Measurements from ENCODE around the gene TMC2. TPM values are rescaled to one million over a fixed set of nuclear protein-coding genes. Genes with fewer than 3 reads are reported as not detected.
A peak's percentile ranks its signal among the peaks of the same experiment; 100 is the strongest.

The TMC2 gene
- total RNA-seq, 1 donor from 2014 or later: not detected

- Histone ChIP-seq H3K36me3 (peaks cover 35% of the 10 kb centered on the region), H3K27me3 (ENCODE audit: low read depth) (no peaks in the 10 kb centered on the region), H3K4me1 (peaks cover 35% of the 10 kb centered on the region), H3K27ac (replicated peaks) (peak within 1 kb of the TSS; percentile 98), H3K4me3 (peak within 1 kb of the TSS; percentile 95), H3K9me3 (replicated peaks) (no peaks in the 10 kb centered on the region)
- intact Hi-C loops (cut with micrococcal nuclease): no loop called here
- TF ChIP-seq, protein P1, sequence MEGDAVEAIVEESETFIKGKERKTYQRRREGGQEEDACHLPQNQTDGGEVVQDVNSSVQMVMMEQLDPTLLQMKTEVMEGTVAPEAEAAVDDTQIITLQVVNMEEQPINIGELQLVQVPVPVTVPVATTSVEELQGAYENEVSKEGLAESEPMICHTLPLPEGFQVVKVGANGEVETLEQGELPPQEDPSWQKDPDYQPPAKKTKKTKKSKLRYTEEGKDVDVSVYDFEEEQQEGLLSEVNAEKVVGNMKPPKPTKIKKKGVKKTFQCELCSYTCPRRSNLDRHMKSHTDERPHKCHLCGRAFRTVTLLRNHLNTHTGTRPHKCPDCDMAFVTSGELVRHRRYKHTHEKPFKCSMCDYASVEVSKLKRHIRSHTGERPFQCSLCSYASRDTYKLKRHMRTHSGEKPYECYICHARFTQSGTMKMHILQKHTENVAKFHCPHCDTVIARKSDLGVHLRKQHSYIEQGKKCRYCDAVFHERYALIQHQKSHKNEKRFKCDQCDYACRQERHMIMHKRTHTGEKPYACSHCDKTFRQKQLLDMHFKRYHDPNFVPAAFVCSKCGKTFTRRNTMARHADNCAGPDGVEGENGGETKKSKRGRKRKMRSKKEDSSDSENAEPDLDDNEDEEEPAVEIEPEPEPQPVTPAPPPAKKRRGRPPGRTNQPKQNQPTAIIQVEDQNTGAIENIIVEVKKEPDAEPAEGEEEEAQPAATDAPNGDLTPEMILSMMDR (IDR thresholded peaks at IDR 0.05; ENCODE audit: borderline replicate concordance): no peak
- peak; percentile 92 for DNase-seq
Measured at GRCh38 chr20:2651772-2652723, 115.7 kb downstream of the TMC2 start, which contains the start of gene NOP56. NOP56 (plus strand) TSS chr20:2652632; CDS start chr20:2652661, 29 bp downstream.

GRCh38 chr20:2652724-2653555, 116.6 kb downstream of the TMC2 start:
- no peaks in the 10 kb centered on the region for H3K27me3 ChIP-seq (ENCODE audit: low read depth)
- H3K36me3 ChIP-seq: peaks cover 44% of the 10 kb centered on the region
- DNase-seq: peak; percentile 34
- intact Hi-C loops (cut with micrococcal nuclease): no loop called here
- TF ChIP-seq, protein P1 (IDR thresholded peaks at IDR 0.05; ENCODE audit: borderline replicate concordance): no peak
- peak overlapping the region; percentile 95 for H3K4me3 ChIP-seq
- peaks cover 35% of the 10 kb centered on the region for H3K4me1 ChIP-seq
- H3K27ac ChIP-seq (replicated peaks): peak overlapping the region; percentile 98
- H3K9me3 ChIP-seq (replicated peaks): no peaks in the 10 kb centered on the region

DNA sequence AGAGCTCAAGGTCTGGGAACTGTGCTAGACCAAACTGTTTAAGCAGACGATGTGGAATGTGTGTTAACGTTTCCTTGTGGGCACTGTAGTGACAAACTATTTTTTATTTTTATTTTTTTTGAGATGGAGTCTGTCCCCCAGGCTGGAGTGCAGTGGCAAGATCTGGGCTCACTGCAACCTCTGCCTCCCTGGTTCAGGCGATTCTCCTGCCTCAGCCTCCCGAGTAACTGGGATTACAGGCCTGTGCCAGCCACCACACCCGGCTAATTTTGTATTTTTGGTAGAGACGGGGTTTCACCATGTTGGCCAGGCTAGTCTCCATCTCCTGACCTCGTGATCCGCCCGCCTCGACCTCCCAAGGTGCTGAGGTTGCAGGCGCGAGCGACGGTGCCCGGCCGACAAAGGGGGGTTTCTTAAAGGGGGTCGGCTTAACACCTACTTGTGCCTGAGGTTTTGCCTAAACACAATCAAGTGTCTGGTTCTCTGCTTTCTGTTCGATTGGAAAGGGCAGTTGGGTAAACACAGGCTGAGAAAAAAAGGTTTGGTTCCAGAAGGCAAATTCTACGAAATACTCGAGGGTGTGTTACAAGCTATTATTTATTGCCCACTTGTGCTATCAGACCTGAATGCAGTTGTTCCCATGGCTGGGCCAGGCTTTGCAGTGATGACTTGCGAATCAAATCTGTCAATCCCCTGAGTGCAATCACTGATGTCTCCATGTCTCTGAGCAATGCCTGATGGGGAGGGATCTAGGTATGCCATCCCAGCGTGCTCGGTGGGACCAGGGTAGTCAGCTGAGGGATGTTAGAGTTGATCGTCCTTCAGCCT, 117.4 kb downstream of the TMC2 start:
- Histone ChIP-seq H3K27me3 (ENCODE audit: low read depth) (no peaks in the 10 kb centered on the region), H3K4me1 (peaks cover 35% of the 10 kb centered on the region), H3K36me3 (peaks cover 52% of the 10 kb centered on the region), H3K27ac (replicated peaks) (peak overlapping the region; percentile 98), H3K4me3 (peak overlapping the region; percentile 95), H3K9me3 (replicated peaks) (no peaks in the 10 kb centered on the region)
- DNase-seq: no peak
- TF ChIP-seq, protein P1 (IDR thresholded peaks at IDR 0.05; ENCODE audit: borderline replicate concordance): no peak
- intact Hi-C loops (cut with micrococcal nuclease): no loop called here

GRCh38 chr20:2654384-2654822, 118.0 kb downstream of the TMC2 start:
- DNase-seq: no peak
- Histone ChIP-seq H3K36me3 (peaks cover 59% of the 10 kb centered on the region), H3K9me3 (replicated peaks) (no peaks in the 10 kb centered on the region), H3K27me3 (ENCODE audit: low read depth) (no peaks in the 10 kb centered on the region), H3K4me1 (peaks cover 35% of the 10 kb centered on the region), H3K27ac (replicated peaks) (no peak overlapping the region), H3K4me3 (peak overlapping the region; percentile 95)
- intact Hi-C loops (cut with micrococcal nuclease): no loop called here
- TF ChIP-seq, protein P1 (IDR thresholded peaks at IDR 0.05; ENCODE audit: borderline replicate concordance): no peak
